Fibroblast of skin of right quadriceps (primary cell): ENCODE measurements around the gene TBC1D16.
A peak's percentile ranks its signal among the peaks of the same experiment; 100 is the strongest.
"Not testable (repeated sequence)": the region's sequence is repeated elsewhere in the genome, so short reads cannot be mapped to it uniquely, and the experiment has no call there.

Source experiments
- DNase-seq: peaks from one replicate; pipeline ENCODE4 v3.0.0-alpha.2; 2013

The TBC1D16 gene

GRCh38 chr17:79909121-79909520 is 126.6 kb downstream of the TBC1D16 start:
- no peak for DNase-seq

GRCh38 chr17:79907850-79908249 is 127.8 kb downstream of the TBC1D16 start:
- peak; percentile 27 for DNase-seq

GRCh38 chr17:79907217-79907715 is 128.4 kb downstream of the TBC1D16 start:
- no peak for DNase-seq

- no peak for DNase-seq
Observed at GRCh38 chr17:79905832-79906231, 129.8 kb downstream of the TBC1D16 start.

GRCh38 chr17:79904865-79905264 is 130.8 kb downstream of the TBC1D16 start:
- no peak for DNase-seq

- no peak for DNase-seq
Observed at GRCh38 chr17:79902146-79902791, 133.4 kb downstream of the TBC1D16 start.

GRCh38 chr17:79901131-79901530 is 134.5 kb downstream of the TBC1D16 start:
- DNase-seq = no peak

GRCh38 chr17:79899584-79899983 is 136.1 kb downstream of the TBC1D16 start:
- no peak for DNase-seq

GRCh38 chr17:79897243-79898063 is 138.2 kb downstream of the TBC1D16 start:
- DNase-seq = no peak

- not testable (repeated sequence) for DNase-seq
Observed at GRCh38 chr17:79893457-79893856, 142.2 kb downstream of the TBC1D16 start.

- DNase-seq = no peak
Observed at GRCh38 chr17:79892457-79893241, 143.0 kb downstream of the TBC1D16 start.

- no peak for DNase-seq
Observed at GRCh38 chr17:79891113-79891730, 144.4 kb downstream of the TBC1D16 start.

- no peak for DNase-seq
Observed at GRCh38 chr17:79890706-79891105, 145.0 kb downstream of the TBC1D16 start.

- DNase-seq = no peak
Observed at GRCh38 chr17:79888811-79889634, 146.6 kb downstream of the TBC1D16 start.

GRCh38 chr17:79888009-79888540 is 147.6 kb downstream of the TBC1D16 start:
- DNase-seq = no peak

- no peak for DNase-seq
Observed at GRCh38 chr17:79887451-79887991, 148.2 kb downstream of the TBC1D16 start.

GRCh38 chr17:79883202-79883601 is 152.5 kb downstream of the TBC1D16 start:
- DNase-seq = no peak
